ENCODE data around the gene FOSL2. TPM values are rescaled to one million over a fixed set of nuclear protein-coding genes. Genes with fewer than 3 reads are reported as not detected.

FOSL2 gene
- total and polyA plus RNA-seq, 2 donors (not counting 1 experiment from before 2014, with no cell fraction given), result 2.5 to 37.7 TPM

- no peak overlapping the region for H3K27ac Mint-ChIP-seq
- WGBS (ENCODE audit: insufficient coverage), result 70% methylated on average over 2 of the region's 6 CpGs
- no peaks in the 10 kb centered on the region for H3K9me3 ChIP-seq (ENCODE audit: control extremely low read depth in 1 of 3, control insufficient read depth in 2 of 3, insufficient read depth in 1 of 3, low read length in 2 of 3)
- peaks cover 0 to 14% (median 4%) of the 10 kb centered on the region in 4 experiments for H3K27me3 ChIP-seq (replicated peaks in 1 of 4; ENCODE audit: control extremely low read depth in 1 of 4, control insufficient read depth in 3 of 4, insufficient read depth in 4 of 4, low read length in 3 of 4)
- no peak overlapping the region for H2AFZ ChIP-seq (ENCODE audit: insufficient read depth, low read depth, low read length, poor library complexity, severe bottlenecking)
- H3K27ac ChIP-seq (ENCODE audit: low read length in 2 of 2), result no peak overlapping the region
- peaks cover 10% of the 10 kb centered on the region for H3K27me3 Mint-ChIP-seq
- no peaks in the 10 kb centered on the region for H4K20me1 ChIP-seq (ENCODE audit: control insufficient read depth, insufficient read depth, low read length, poor library complexity, severe bottlenecking)
- intact Hi-C loops (cut with micrococcal nuclease), result no loop called here
- H3K9ac ChIP-seq (ENCODE audit: low read length), result no peak overlapping the region
- no peak for DNase-seq
- no peak for ATAC-seq (ENCODE audit: low read depth)
- CTCF ChIA-PET, result no interaction called here
- peaks cover 16% of the 10 kb centered on the region for H3K4me1 Mint-ChIP-seq
- no peaks in the 10 kb centered on the region for H3K36me3 ChIP-seq (replicated peaks in 1 of 2; ENCODE audit: control extremely low read depth in 1 of 2, control insufficient read depth in 1 of 2, extremely low read depth in 1 of 2, insufficient read depth in 2 of 2, low read length in 1 of 2)
- H3K4me2 ChIP-seq (replicated peaks; ENCODE audit: low read depth, low read length, poor library complexity, severe bottlenecking), result no peak overlapping the region
- TF ChIP-seq CTCF (IDR thresholded peaks at IDR 0.05), result no peak
- no peak for TF ChIP-seq EZH2 (IDR thresholded peaks at IDR 0.05; ENCODE audit: borderline replicate concordance, insufficient read depth, low read depth, low read length, poor library complexity, severe bottlenecking)
- H3K4me1 ChIP-seq (ENCODE audit: control insufficient read depth in 2 of 2, insufficient read depth in 2 of 2, low read length in 2 of 2), result peaks cover 14 to 18% of the 10 kb centered on the region in 2 donors
- no peak overlapping the region for H3K4me3 ChIP-seq (ENCODE audit: control extremely low read depth in 1 of 5, extremely low read depth in 1 of 5, insufficient read depth in 1 of 5, low read depth in 2 of 5, low read length in 4 of 5)
- no peaks in the 10 kb centered on the region for H3K79me2 ChIP-seq (ENCODE audit: control insufficient read depth, insufficient read depth, low read length)
- no peak overlapping the region for H3K4me3 Mint-ChIP-seq
- POLR2A ChIA-PET, result no interaction called here
- no peaks in the 10 kb centered on the region for H3K9me3 Mint-ChIP-seq (ENCODE audit: insufficient read depth)
These were observed 5.3 kb upstream of the FOSL2 start for GRCh38 chr2:28387082-28387960.
